K562 (cell line): ENCODE results near the gene GNAQ. TPM values are rescaled to one million over a fixed set of nuclear protein-coding genes. Genes with fewer than 3 reads are reported as not detected.

ENCODE experiments used
- ATAC-seq: fragments of 200-7000 bp; cut with Tn5 transposase; 3 replicates; pipeline ENCODE4 v1.9.1; 2020; ENCODE audit warnings: moderate library complexity
- BruUV-seq: library from RNA; stranded (reverse); fragments of 400-500 nt; replicated peaks from 2 replicates; lab custom pipeline; 2021; lab: Mats Ljungman, UMichigan
- CTCF ChIA-PET: fragments of 300-600 bp; formaldehyde crosslinking; extraction: SDS; loops from one replicate; lab custom pipeline; 2021; ENCODE audit warnings: low intra/inter-chr PET ratio; lab: Yijun Ruan, JAX
- POLR2A ChIA-PET: fragments of 300-600, 350-650 bp; sonication (Branson Sonifier 250); formaldehyde crosslinking; extraction: SDS; loops from one replicate; lab custom pipeline; 2021; ENCODE audit warnings: antibody characterized with exemption, inconsistent platforms; lab: Yijun Ruan, JAX
- DNase-seq, 4 experiments: peaks; one replicate each; pipeline versions ENCODE4 v3.0.0 to v3.0.0-alpha.2; 2011 to 2018; ENCODE audit warnings: low spot score in 3 of 4, mixed read lengths in 3 of 4; ENCODE audit errors: extremely low read depth in 1 of 4
- FAIRE-seq: peaks from 2 replicates; lab custom pipeline; 2011; peaks lifted over from hg19 to GRCh38; lab: Jason Lieb, UNC
- H2AFZ ChIP-seq: 2 replicates; pipeline ENCODE4 v1.6.0; 2011; ENCODE audit warnings: low read depth, low read length, control low read depth, inconsistent platforms
- H3K27ac ChIP-seq: fragments of 200-600 bp; 3 replicates; pipeline ENCODE4 v1.8.0; 2011; ENCODE audit warnings: low read depth, mild to moderate bottlenecking, control low read depth, inconsistent platforms, low read length, moderate library complexity, mixed read lengths; ENCODE audit errors: extremely low read depth
- H3K27me3 ChIP-seq, 2 experiments: fragments of 300-600 bp in 1 of 2; 2 replicates in 1 of 2; 3 replicates in 1 of 2; pipeline versions ENCODE4 v1.6.0 to v1.8.0; 2011; ENCODE audit warnings: inconsistent platforms in 2 of 2, low read length in 2 of 2, mild to moderate bottlenecking in 1 of 2, mixed read lengths in 1 of 2, moderate library complexity in 1 of 2; ENCODE audit not compliant: control insufficient read depth in 2 of 2, insufficient read depth in 2 of 2
- H3K36me3 ChIP-seq: fragments of 300-600 bp; 3 replicates; pipeline ENCODE4 v1.8.0; 2011; ENCODE audit warnings: mild to moderate bottlenecking, low read length, inconsistent platforms; ENCODE audit not compliant: control insufficient read depth, insufficient read depth
- H3K4me1 ChIP-seq, 2 experiments: fragments of 200-600 bp in 1 of 2; replicated peaks in 1 of 2; 2 replicates in 1 of 2; 3 replicates in 1 of 2; pipeline versions ENCODE4 v1.5.1 to v1.8.0; 2011; ENCODE audit warnings: inconsistent platforms in 2 of 2, low read length in 2 of 2, mild to moderate bottlenecking in 1 of 2, mixed read lengths in 1 of 2, moderate library complexity in 1 of 2; ENCODE audit not compliant: control insufficient read depth in 2 of 2, insufficient read depth in 2 of 2
- H3K4me2 ChIP-seq: 2 replicates; pipeline ENCODE4 v1.6.1; 2011; ENCODE audit warnings: low read length, control low read depth, inconsistent platforms, mixed read lengths; ENCODE audit not compliant: insufficient read depth
- H3K4me3 ChIP-seq: fragments of 200-600 bp; sonication (generic), shearing (Covaris generic); 2 replicates; pipeline ENCODE4 v1.5.1; 2016; ENCODE audit warnings: control low read depth, inconsistent platforms
- H3K79me2 ChIP-seq: fragments of 200-600 bp; 3 replicates; pipeline ENCODE4 v1.8.0; 2011; ENCODE audit warnings: low read length, inconsistent platforms; ENCODE audit not compliant: control insufficient read depth, insufficient read depth
- H3K9ac ChIP-seq, 2 experiments: 2 replicates each; pipeline versions ENCODE4 v1.6.0 to v1.6.1; 2011; ENCODE audit warnings: low read depth in 2 of 2, low read length in 2 of 2, control low read depth in 1 of 2, inconsistent platforms in 1 of 2, mild to moderate bottlenecking in 1 of 2, mixed read lengths in 1 of 2; ENCODE audit not compliant: insufficient read depth in 1 of 2
- H3K9me1 ChIP-seq: one replicate; pipeline ENCODE4 v1.6.0; 2011; ENCODE audit warnings: inconsistent platforms, mild to moderate bottlenecking, low read length, moderate library complexity; ENCODE audit not compliant: control insufficient read depth, insufficient read depth
- H3K9me3 ChIP-seq: replicated peaks from 2 replicates; pipeline ENCODE4 v1.5.1; 2011; ENCODE audit warnings: low read depth, low read length, inconsistent platforms; ENCODE audit not compliant: control insufficient read depth, insufficient read depth
- H4K20me1 ChIP-seq: replicated peaks from 2 replicates; pipeline ENCODE4 v1.6.1; 2011; ENCODE audit warnings: low read length, inconsistent platforms, mixed read lengths; ENCODE audit not compliant: control insufficient read depth, insufficient read depth
- CBX8 ChIP-seq: fragments of 200-600 bp; sonication (generic); IDR thresholded peaks from 2 replicates; pipeline ENCODE4 v1.6.1; 2012; ENCODE audit warnings: borderline replicate concordance, mixed run types, low read depth, mild to moderate bottlenecking, moderate library complexity, mixed read lengths, low read length, control low read depth, inconsistent platforms; ENCODE audit not compliant: poor library complexity, severe bottlenecking; ENCODE audit errors: extremely low read depth
- PHF8 ChIP-seq: fragments of 200-600 bp; sonication (generic); IDR thresholded peaks from 2 replicates; pipeline ENCODE4 v1.6.1; 2012; ENCODE audit warnings: mixed run types, mild to moderate bottlenecking, inconsistent platforms, low read length, moderate library complexity, borderline replicate concordance
- RAD21 ChIP-seq, 2 experiments: fragments of 250-450 bp in 1 of 2; fragments of 450-650 bp in 1 of 2; sonication (Bioruptor Pico) in 1 of 2; formaldehyde crosslinking in 1 of 2; IDR thresholded peaks in 1 of 2; conservative IDR thresholded peaks in 1 of 2; 2 replicates each; pipeline versions ENCODE4 v1.4.0 to v1.8.0; 2020 to 2022; ENCODE audit warnings: mild to moderate bottlenecking in 2 of 2, moderate library complexity in 1 of 2
- RFX5 ChIP-seq: IDR thresholded peaks from 2 replicates; pipeline ENCODE4 v1.6.1; 2011; ENCODE audit warnings: low read depth, mild to moderate bottlenecking, improper control_type of control experiment, low read length
- TGIF2 ChIP-seq: sonication (generic); formaldehyde crosslinking; IDR thresholded peaks from 2 replicates; pipeline ENCODE4 v1.8.1; 2022; ENCODE audit warnings: mild to moderate bottlenecking, missing genetic modification reagents, moderate library complexity
- ZNF3 ChIP-seq: fragments of 250-450 bp; sonication (Bioruptor Pico); IDR thresholded peaks from 2 replicates; pipeline ENCODE4 v1.5.0; 2021; ENCODE audit warnings: mild to moderate bottlenecking, moderate library complexity
- ZNF778 ChIP-seq: fragments of 450-650 bp; formaldehyde crosslinking; IDR thresholded peaks from 2 replicates; pipeline ENCODE4 v1.4.0; 2020; ENCODE audit warnings: mild to moderate bottlenecking, moderate library complexity
- WGBS: fragments of 100-300 bp; shearing (Covaris generic); methylation state at CpG from one replicate; pipeline ENCODE4 v1.1.6; 2016; ENCODE audit warnings: low coverage, mixed read lengths; ENCODE audit not compliant: insufficient coverage; ENCODE audit errors: missing lambda C conversion rate; 5-methylcytosine and 5-hydroxymethylcytosine counted together
- in situ Hi-C: fragments of 300-500 bp; cut with MboI; formaldehyde crosslinking; loops from 4 replicates; pipeline ENCODE4 v1.15.0; 2018; ENCODE audit warnings: inconsistent platforms, mixed read lengths
- intact Hi-C: fragments of 100-400 bp; cut with micrococcal nuclease; formaldehyde crosslinking; loops from 2 replicates; pipeline ENCODE4 v1.14.2; 2022
- polyA plus RNA-seq, 8 experiments: library from polyadenylated mRNA; depleted of rRNA in 4 of 8; stranded (reverse) in 5 of 8; unstranded in 3 of 8; fragments of >200 nt; fragmentation: Nextera tagmentation in 2 of 8; fragmentation: Illumina TruSeq in 1 of 8; extraction: Ambion mirVana in 2 of 8; extraction: Trizol in 1 of 8; gene quantifications; 2 replicates each; pipeline versions ENCODE4 v1.2.1 to v1.2.3, GENCODE V29; 2011 to 2014; ENCODE audit warnings: inconsistent platforms in 1 of 8, missing spikeins in 1 of 8
- total RNA-seq, 7 experiments: library from RNA; depleted of rRNA in 6 of 7; stranded (reverse); fragments of >200 nt in 6 of 7; fragmentation: Illumina TruSeq in 2 of 7; extraction: Trizol in 2 of 7; gene quantifications; 2 replicates each; pipeline versions ENCODE4 v1.2.1 to v1.2.3, GENCODE V29; 2011 to 2021; ENCODE audit warnings: low replicate concordance in 1 of 7
- TF ChIP-seq, protein P1 (sequence below): sonication (generic); formaldehyde crosslinking; IDR thresholded peaks from 2 replicates; pipeline ENCODE4 v1.8.0; 2023; ENCODE audit warnings: missing genetic modification reagents, mild to moderate bottlenecking, borderline replicate concordance
- TF ChIP-seq, protein P2 (sequence below): fragments of 200-800 bp; sonication (Bioruptor generic); IDR thresholded peaks from 2 replicates; pipeline ENCODE4 v1.6.1; 2017; ENCODE audit warnings: missing genetic modification characterization, missing compliant biosample characterization

Gene GNAQ
- total and polyA plus RNA-seq, 9 of the 15 experiments (the other 6 are each of a cell fraction or from before 2014, with no cell fraction given) = 4.8 to 27.9 (median 17.5) TPM

DNA sequence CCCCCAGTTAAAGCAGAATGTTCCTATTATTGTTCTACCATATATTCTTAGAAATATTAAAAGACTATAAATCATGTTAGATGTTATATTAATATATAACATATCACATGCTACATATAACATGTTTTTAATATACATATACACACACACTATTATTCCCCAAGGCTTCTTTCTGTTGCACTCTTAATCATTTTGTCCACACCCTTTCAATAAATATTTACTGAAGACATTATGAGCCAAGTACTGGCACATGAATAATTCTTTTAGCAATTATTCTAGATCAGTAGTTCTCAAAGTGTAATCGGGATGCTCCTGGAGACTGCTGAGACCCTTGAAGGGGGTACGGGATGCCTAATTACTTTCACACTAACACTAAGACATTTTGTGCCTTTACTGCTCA, 143.9 kb downstream of the GNAQ start (continued):
- TF ChIP-seq ZNF3 (CRISPR knock-in tag) (no peak), PHF8 (no peak)
- TF ChIP-seq, protein P1, sequence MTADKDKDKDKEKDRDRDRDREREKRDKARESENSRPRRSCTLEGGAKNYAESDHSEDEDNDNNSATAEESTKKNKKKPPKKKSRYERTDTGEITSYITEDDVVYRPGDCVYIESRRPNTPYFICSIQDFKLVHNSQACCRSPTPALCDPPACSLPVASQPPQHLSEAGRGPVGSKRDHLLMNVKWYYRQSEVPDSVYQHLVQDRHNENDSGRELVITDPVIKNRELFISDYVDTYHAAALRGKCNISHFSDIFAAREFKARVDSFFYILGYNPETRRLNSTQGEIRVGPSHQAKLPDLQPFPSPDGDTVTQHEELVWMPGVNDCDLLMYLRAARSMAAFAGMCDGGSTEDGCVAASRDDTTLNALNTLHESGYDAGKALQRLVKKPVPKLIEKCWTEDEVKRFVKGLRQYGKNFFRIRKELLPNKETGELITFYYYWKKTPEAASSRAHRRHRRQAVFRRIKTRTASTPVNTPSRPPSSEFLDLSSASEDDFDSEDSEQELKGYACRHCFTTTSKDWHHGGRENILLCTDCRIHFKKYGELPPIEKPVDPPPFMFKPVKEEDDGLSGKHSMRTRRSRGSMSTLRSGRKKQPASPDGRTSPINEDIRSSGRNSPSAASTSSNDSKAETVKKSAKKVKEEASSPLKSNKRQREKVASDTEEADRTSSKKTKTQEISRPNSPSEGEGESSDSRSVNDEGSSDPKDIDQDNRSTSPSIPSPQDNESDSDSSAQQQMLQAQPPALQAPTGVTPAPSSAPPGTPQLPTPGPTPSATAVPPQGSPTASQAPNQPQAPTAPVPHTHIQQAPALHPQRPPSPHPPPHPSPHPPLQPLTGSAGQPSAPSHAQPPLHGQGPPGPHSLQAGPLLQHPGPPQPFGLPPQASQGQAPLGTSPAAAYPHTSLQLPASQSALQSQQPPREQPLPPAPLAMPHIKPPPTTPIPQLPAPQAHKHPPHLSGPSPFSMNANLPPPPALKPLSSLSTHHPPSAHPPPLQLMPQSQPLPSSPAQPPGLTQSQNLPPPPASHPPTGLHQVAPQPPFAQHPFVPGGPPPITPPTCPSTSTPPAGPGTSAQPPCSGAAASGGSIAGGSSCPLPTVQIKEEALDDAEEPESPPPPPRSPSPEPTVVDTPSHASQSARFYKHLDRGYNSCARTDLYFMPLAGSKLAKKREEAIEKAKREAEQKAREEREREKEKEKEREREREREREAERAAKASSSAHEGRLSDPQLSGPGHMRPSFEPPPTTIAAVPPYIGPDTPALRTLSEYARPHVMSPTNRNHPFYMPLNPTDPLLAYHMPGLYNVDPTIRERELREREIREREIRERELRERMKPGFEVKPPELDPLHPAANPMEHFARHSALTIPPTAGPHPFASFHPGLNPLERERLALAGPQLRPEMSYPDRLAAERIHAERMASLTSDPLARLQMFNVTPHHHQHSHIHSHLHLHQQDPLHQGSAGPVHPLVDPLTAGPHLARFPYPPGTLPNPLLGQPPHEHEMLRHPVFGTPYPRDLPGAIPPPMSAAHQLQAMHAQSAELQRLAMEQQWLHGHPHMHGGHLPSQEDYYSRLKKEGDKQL (CRISPR knock-in tag) = no peak

DNA sequence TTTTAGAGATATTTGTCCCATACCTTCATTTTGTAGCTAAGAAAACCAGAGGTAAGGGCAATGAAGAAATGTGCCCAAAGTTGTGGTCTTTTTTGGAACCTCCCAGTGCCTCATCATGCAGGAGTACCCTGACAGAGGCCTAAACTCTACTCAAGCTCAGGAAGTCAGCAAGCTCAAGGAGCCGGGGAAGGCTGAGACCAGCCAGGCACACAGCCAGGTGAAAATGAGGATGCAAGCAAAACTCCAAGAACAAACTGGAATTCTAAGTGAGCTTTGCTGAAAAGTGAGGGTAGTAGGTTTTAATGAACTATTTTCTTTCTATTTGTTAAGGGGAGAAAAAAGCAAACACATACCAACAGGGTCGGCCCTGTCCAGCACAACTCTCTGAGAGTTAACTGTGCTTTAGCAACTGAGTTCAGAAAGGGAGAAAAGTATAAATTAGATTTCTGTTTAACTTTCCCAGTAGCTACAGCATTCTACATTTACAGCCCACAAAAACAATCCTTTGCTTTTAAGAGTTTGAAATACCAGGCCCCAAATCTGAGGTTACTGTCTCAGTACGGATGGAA, 146.4 kb downstream of the GNAQ start:
- ATAC-seq (no peak), DNase-seq (no peak), FAIRE-seq (peak; percentile 37)
- H3K9me3 ChIP-seq = no peaks in the 10 kb centered on the region
- intact Hi-C loops = no loop called here
- in situ Hi-C loops = no loop called here
- peaks cover 0 to 20% of the 10 kb centered on the region in 2 experiments; a peak in 2 of 5 replicates for H3K4me1 ChIP-seq
- no peak for TF ChIP-seq CBX8
- no peak for TF ChIP-seq RFX5
- TF ChIP-seq ZNF778 (CRISPR knock-in tag) = no peak
- TF ChIP-seq TGIF2 (CRISPR knock-in tag) = no peak
- TF ChIP-seq RAD21 (CRISPR knock-in tag; conservative IDR thresholded peaks at IDR 0.05 in 1 of 2, IDR thresholded peaks at IDR 0.05 in 1 of 2) = no peak
- TF ChIP-seq, protein P2, sequence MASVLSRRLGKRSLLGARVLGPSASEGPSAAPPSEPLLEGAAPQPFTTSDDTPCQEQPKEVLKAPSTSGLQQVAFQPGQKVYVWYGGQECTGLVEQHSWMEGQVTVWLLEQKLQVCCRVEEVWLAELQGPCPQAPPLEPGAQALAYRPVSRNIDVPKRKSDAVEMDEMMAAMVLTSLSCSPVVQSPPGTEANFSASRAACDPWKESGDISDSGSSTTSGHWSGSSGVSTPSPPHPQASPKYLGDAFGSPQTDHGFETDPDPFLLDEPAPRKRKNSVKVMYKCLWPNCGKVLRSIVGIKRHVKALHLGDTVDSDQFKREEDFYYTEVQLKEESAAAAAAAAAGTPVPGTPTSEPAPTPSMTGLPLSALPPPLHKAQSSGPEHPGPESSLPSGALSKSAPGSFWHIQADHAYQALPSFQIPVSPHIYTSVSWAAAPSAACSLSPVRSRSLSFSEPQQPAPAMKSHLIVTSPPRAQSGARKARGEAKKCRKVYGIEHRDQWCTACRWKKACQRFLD (CRISPR knock-in tag) = no peak
- 0 out of 3 replicates have a peak, but pooled peaks cover 2% of the 10 kb centered on the region for H3K36me3 ChIP-seq
- H3K27ac ChIP-seq = no peak overlapping the region
- H3K4me3 ChIP-seq = no peak overlapping the region
- POLR2A ChIA-PET = interaction anchor here (1.4 kb wide), 1 partner anchor 8 kb away, joined by 4 read pairs; no protein-coding TSS in a partner anchor
- H3K9me1 ChIP-seq = no peaks in the 10 kb centered on the region
- no peak overlapping the region for H3K4me2 ChIP-seq
- H2AFZ ChIP-seq = no peak overlapping the region
- BruUV-seq = no TSS peak
- H4K20me1 ChIP-seq = no peaks in the 10 kb centered on the region
- no peaks in the 10 kb centered on the region for H3K27me3 ChIP-seq
- H3K9ac ChIP-seq = no peak overlapping the region; a peak in 1 of 4 replicates
- CTCF ChIA-PET = no interaction called here
- peaks cover 38% of the 10 kb centered on the region for H3K79me2 ChIP-seq
- WGBS = 80% methylated on average over 3 of the region's 3 CpGs
